A549 (cell line): Measurements from ENCODE around the gene GMPR2. TPM values are rescaled to one million over a fixed set of nuclear protein-coding genes. Genes with fewer than 3 reads are reported as not detected.

Source experiments
- ATAC-seq, 2 experiments: fragments of 200-7000 bp in 1 of 2; fragments of >200 bp in 1 of 2; cut with Nextera tagmentation in 1 of 2; cut with Tn5 transposase in 1 of 2; 3 replicates each; pipeline versions ENCODE4 v1.8.0 to v1.9.1; 2018 to 2020; ENCODE audit warnings: mild to moderate bottlenecking in 1 of 2, moderate library complexity in 1 of 2
- CTCF ChIA-PET: fragments of 300-600 bp; sonication (Branson Sonifier 250); formaldehyde crosslinking; extraction: SDS; loops from one replicate; lab custom pipeline; 2021; ENCODE audit warnings: antibody characterized with exemption, inconsistent platforms; lab: Yijun Ruan, JAX
- POLR2A ChIA-PET: fragments of 350-600 bp; formaldehyde crosslinking; extraction: SDS; loops from one replicate; lab custom pipeline; 2021; ENCODE audit warnings: antibody characterized with exemption, inconsistent platforms; lab: Yijun Ruan, JAX
- DNase-seq, 2 experiments: peaks; one replicate each; pipeline versions ENCODE4 v3.0.0 to v3.0.0-alpha.2; 2011 to 2016; ENCODE audit warnings: low read depth in 1 of 2, low spot score in 1 of 2
- FAIRE-seq: peaks from 2 replicates; lab custom pipeline; 2011; peaks lifted over from hg19 to GRCh38; lab: Jason Lieb, UNC
- H3K27ac ChIP-seq, 2 experiments: fragments of >200 bp; sonication (Bioruptor Twin); formaldehyde crosslinking; 3 replicates each; pipeline ENCODE4 v1.5.1; 2016 to 2017
- H3K4me1 ChIP-seq: fragments of >200 bp; sonication (Bioruptor Twin); formaldehyde crosslinking; 3 replicates; pipeline ENCODE4 v1.6.1; 2016
- H3K4me2 ChIP-seq: fragments of >200 bp; sonication (Bioruptor Twin); formaldehyde crosslinking; 3 replicates; pipeline ENCODE4 v1.6.1; 2016
- H3K4me3 ChIP-seq: fragments of >200 bp; sonication (Bioruptor Twin); formaldehyde crosslinking; 3 replicates; pipeline ENCODE4 v1.5.1; 2016
- H3K9me3 ChIP-seq: fragments of >200 bp; sonication (Bioruptor Twin); formaldehyde crosslinking; 3 replicates; pipeline ENCODE4 v1.6.1; 2016
- ATOH8 ChIP-seq: fragments of 250-450 bp; sonication (Bioruptor Pico); IDR thresholded peaks from 2 replicates; pipeline ENCODE4 v1.5.0; 2020; ENCODE audit warnings: low read depth, mild to moderate bottlenecking, moderate library complexity
- EHF ChIP-seq: fragments of 250-450 bp; sonication (Bioruptor Pico); IDR thresholded peaks from 2 replicates; pipeline ENCODE4 v1.5.0; 2020; ENCODE audit warnings: mild to moderate bottlenecking
- FOXS1 ChIP-seq: fragments of 250-450 bp; sonication (Bioruptor Pico); IDR thresholded peaks from 2 replicates; pipeline ENCODE4 v1.5.0; 2020; ENCODE audit warnings: mild to moderate bottlenecking, moderate library complexity
- GATA3 ChIP-seq: IDR thresholded peaks from 2 replicates; pipeline ENCODE4 v1.6.1; 2012; ENCODE audit warnings: borderline replicate concordance
- HDAC2 ChIP-seq: fragments of 200-600 bp; sonication (generic); IDR thresholded peaks from 2 replicates; pipeline ENCODE4 v1.6.1; 2016
- JUN ChIP-seq, 2 experiments: fragments of >200 bp; sonication (Bioruptor Twin); formaldehyde crosslinking; IDR thresholded peaks; 2 replicates in 1 of 2; 3 replicates in 1 of 2; pipeline ENCODE4 v1.6.1; 2016 to 2017
- MAFK ChIP-seq: fragments of 450-650 bp; IDR thresholded peaks from 2 replicates; pipeline ENCODE4 v1.6.1; 2014; ENCODE audit not compliant: partially characterized antibody
- MAZ ChIP-seq: fragments of 150-350 bp; IDR thresholded peaks from 2 replicates; pipeline ENCODE4 v1.6.1; 2014; ENCODE audit warnings: antibody characterized with exemption, low read depth, low read length, borderline replicate concordance
- MYC ChIP-seq: IDR thresholded peaks from 2 replicates; pipeline ENCODE4 v1.6.1; 2012; ENCODE audit warnings: mild to moderate bottlenecking, inconsistent platforms, low read length, improper control_type of control experiment, borderline replicate concordance
- RARB ChIP-seq: fragments of 250-450 bp; sonication (Bioruptor Pico); IDR thresholded peaks from 2 replicates; pipeline ENCODE4 v1.8.0; 2021; ENCODE audit warnings: mild to moderate bottlenecking, moderate library complexity
- RCOR1 ChIP-seq: fragments of 150-350 bp; IDR thresholded peaks from 2 replicates; pipeline ENCODE4 v1.6.1; 2014; ENCODE audit warnings: antibody characterized with exemption, low read length, low read depth
- RFX5 ChIP-seq: fragments of 450-650 bp; IDR thresholded peaks from 2 replicates; pipeline ENCODE4 v1.7.1; 2014; ENCODE audit warnings: antibody characterized with exemption, mild to moderate bottlenecking, moderate library complexity
- RNF2 ChIP-seq: fragments of 200-600 bp; sonication (generic); IDR thresholded peaks from 2 replicates; pipeline ENCODE4 v1.6.1; 2016; ENCODE audit warnings: low read depth, mild to moderate bottlenecking, antibody characterized with exemption, moderate library complexity, borderline replicate concordance
- SREBF2 ChIP-seq: fragments of 450-650 bp; IDR thresholded peaks from 2 replicates; pipeline ENCODE4 v1.6.1; 2014; ENCODE audit warnings: mild to moderate bottlenecking, moderate library complexity
- TP53 ChIP-seq: fragments of 250-450 bp; sonication (Bioruptor Pico); IDR thresholded peaks from 2 replicates; pipeline ENCODE4 v1.5.0; 2021; ENCODE audit warnings: mild to moderate bottlenecking, moderate library complexity
- ZFP36 ChIP-seq: fragments of 450-650 bp; IDR thresholded peaks from 2 replicates; pipeline ENCODE4 v1.6.1; 2014; ENCODE audit warnings: borderline replicate concordance; ENCODE audit not compliant: partially characterized antibody
- WGBS: methylation state at CpG from one replicate; pipeline ENCODE4 v1.1.6; 2017; ENCODE audit errors: missing lambda C conversion rate; 5-methylcytosine and 5-hydroxymethylcytosine counted together
- polyA plus RNA-seq, 4 experiments: library from polyadenylated mRNA; depleted of rRNA in 3 of 4; stranded (reverse); fragments of >200 nt; fragmentation: RNase III in 1 of 4; extraction: RNeasy Plus Mini Kit Qiagen cat#74134 plus additional on column Dnase treatment in 1 of 4; gene quantifications; 2 replicates in 3 of 4; 3 replicates in 1 of 4; pipeline ENCODE4 v1.2.3, GENCODE V29; 2011 to 2017
- TF ChIP-seq, protein P1 (sequence below): IDR thresholded peaks from 2 replicates; pipeline ENCODE4 v1.6.1; 2012
- TF ChIP-seq, protein P2 (sequence below): fragments of >200 bp; sonication (Bioruptor Twin); formaldehyde crosslinking; IDR thresholded peaks from 3 replicates; pipeline ENCODE4 v1.6.1; 2016

Gene GMPR2
- polyA plus RNA-seq, 2 of the 4 experiments (the other 2 are of a cell fraction): 70.0 to 91.7 TPM

DNA sequence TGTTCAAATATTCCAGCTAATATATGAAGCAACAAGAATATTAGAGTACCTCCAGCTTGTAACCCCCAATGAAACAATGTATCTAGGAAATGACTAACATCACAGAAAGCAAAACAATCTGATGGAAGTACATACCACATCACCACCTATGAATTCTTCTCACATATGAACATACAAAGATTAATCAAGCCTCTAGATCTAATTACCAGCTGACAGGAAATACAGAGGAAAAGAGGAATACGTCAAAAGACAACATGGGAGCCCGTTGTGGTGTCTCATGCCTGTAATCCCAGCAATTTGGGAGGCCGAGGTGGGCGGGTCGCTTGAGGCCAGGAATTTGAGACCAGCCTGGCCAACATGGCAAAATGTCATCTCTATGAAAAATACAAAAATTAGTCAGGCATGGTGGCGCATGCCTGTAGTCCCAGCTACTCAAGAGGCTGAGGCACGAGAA lies 8.1 kb upstream of the GMPR2 start:
- WGBS: 86% methylated on average over 7 of the region's 7 CpGs
- ChIA-PET POLR2A (interaction anchor here (1.4 kb wide), 1 partner anchor 18 kb away, joined by 3 read pairs; the partner anchor contains the start of gene TINF2), CTCF (interaction anchor here (0.7 to 1.9 kb wide), 4 partner anchors 9 to 84 kb away, joined by 3 to 5 read pairs (median 4); partner anchors contain the start of genes MDP1 and TINF2)
- TF ChIP-seq ZFP36 (no peak), SREBF2 (no peak), MYC (no peak), HDAC2 (no peak), MAZ (no peak), RNF2 (no peak), RFX5 (no peak)
- TF ChIP-seq, protein P1, sequence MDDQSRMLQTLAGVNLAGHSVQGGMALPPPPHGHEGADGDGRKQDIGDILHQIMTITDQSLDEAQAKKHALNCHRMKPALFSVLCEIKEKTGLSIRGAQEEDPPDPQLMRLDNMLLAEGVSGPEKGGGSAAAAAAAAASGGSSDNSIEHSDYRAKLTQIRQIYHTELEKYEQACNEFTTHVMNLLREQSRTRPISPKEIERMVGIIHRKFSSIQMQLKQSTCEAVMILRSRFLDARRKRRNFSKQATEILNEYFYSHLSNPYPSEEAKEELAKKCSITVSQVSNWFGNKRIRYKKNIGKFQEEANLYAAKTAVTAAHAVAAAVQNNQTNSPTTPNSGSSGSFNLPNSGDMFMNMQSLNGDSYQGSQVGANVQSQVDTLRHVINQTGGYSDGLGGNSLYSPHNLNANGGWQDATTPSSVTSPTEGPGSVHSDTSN: no peak
- no peak overlapping the region for H3K4me3 ChIP-seq
- ATAC-seq: no peak
- no peak overlapping the region for H3K27ac ChIP-seq
- FAIRE-seq: no peak
- H3K4me1 ChIP-seq: peaks cover 7% of the 10 kb centered on the region; the same call in 2 of the 3 replicates
- no peak for DNase-seq
- no peaks in the 10 kb centered on the region for H3K9me3 ChIP-seq
- H3K4me2 ChIP-seq: no peak overlapping the region

GRCh38 chr14:24226473-24226872 lies 6.3 kb upstream of the GMPR2 start:
- FAIRE-seq (no peak), ATAC-seq (no peak), DNase-seq (no peak)
- TF ChIP-seq GATA3 (no peak), MAFK (peak; percentile 93)
- Histone ChIP-seq H3K4me1 (peaks cover 14% of the 10 kb centered on the region), H3K4me3 (no peak overlapping the region), H3K4me2 (no peak overlapping the region), H3K27ac (no peak overlapping the region), H3K9me3 (no peaks in the 10 kb centered on the region)
- ChIA-PET CTCF (interaction anchor here (1.0 to 1.4 kb wide), 3 partner anchors 10 to 16 kb away, joined by 3 to 6 read pairs (median 3); partner anchors contain the start of genes MDP1 and TINF2), POLR2A (no interaction called here)
- WGBS: 95% methylated on average over 1 of the region's 1 CpG

DNA sequence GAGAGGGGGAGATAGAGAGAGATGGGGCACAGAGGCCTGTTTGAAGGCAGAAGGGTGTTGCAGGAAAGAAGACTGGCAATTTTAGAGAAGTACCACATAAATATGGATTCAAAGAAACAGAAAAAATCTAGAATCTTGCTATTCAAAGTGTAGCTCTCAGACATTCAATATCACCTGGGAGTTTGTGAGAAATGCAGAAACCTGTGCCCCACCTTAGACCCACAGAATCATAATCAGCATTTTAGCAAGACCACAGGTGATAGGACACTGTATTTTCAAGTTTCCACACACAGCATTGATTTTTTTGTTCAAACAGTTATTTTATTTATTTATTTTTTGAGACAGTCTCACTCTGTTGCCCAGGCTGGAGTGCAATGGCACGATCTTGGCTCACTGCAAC lies 3.8 kb upstream of the GMPR2 start:
- DNase-seq: no peak
- CTCF ChIA-PET: interaction anchor here (1.0 to 2.5 kb wide), 4 partner anchors 13 to 79 kb away, joined by 3 to 14 read pairs (median 4); partner anchors contain the start of genes CIDEB, MDP1 and TINF2
- POLR2A ChIA-PET: no interaction called here
- TF ChIP-seq RCOR1: no peak
- no peak for TF ChIP-seq TP53
- TF ChIP-seq EHF: no peak
- TF ChIP-seq, protein P2, sequence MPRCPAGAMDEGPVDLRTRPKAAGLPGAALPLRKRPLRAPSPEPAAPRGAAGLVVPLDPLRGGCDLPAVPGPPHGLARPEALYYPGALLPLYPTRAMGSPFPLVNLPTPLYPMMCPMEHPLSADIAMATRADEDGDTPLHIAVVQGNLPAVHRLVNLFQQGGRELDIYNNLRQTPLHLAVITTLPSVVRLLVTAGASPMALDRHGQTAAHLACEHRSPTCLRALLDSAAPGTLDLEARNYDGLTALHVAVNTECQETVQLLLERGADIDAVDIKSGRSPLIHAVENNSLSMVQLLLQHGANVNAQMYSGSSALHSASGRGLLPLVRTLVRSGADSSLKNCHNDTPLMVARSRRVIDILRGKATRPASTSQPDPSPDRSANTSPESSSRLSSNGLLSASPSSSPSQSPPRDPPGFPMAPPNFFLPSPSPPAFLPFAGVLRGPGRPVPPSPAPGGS: no peak
- no peak for TF ChIP-seq HDAC2
- no peak for TF ChIP-seq FOXS1 (CRISPR knock-in tag)
- no peak for TF ChIP-seq JUN (IDR thresholded peaks at IDR 0.05)
- no peak for TF ChIP-seq ATOH8
- TF ChIP-seq ZFP36: no peak
- no peak for TF ChIP-seq RARB (CRISPR knock-in tag)
- TF ChIP-seq, all 56 proteins: peak for 0
- no peak overlapping the region for H3K4me2 ChIP-seq
- ATAC-seq (no peak), FAIRE-seq (no peak)
- H3K9me3 ChIP-seq: no peaks in the 10 kb centered on the region
- H3K4me1 ChIP-seq: peaks cover 21% of the 10 kb centered on the region
- H3K27ac ChIP-seq: no peak overlapping the region
- 73% methylated on average over 1 of the region's 1 CpG for WGBS
- H3K4me3 ChIP-seq: no peak overlapping the region
